CD4-positive, alpha-beta T cell (primary cell): Measurements from ENCODE around the gene SLC35F1. TPM values are rescaled to one million over a fixed set of nuclear protein-coding genes. Genes with fewer than 3 reads are reported as not detected.

ENCODE experiments used
- ATAC-seq: fragments of 200-7000 bp; cut with Tn5 transposase; one replicate; pipeline ENCODE4 v1.10.0; 2022; ENCODE audit warnings: mild to moderate bottlenecking; ENCODE audit not compliant: poor library complexity
- CTCF ChIA-PET: fragments of 350-600 bp; sonication (Branson Sonifier 250); formaldehyde crosslinking; loops from one replicate; lab custom pipeline; 2021; ENCODE audit warnings: antibody characterized with exemption, inconsistent platforms; lab: Charles Lee
- POLR2A ChIA-PET: fragments of 350-600 bp; sonication (Branson Sonifier 250); formaldehyde crosslinking; loops from one replicate; lab custom pipeline; 2021; ENCODE audit warnings: antibody characterized with exemption, inconsistent platforms; lab: Charles Lee
- DNase-seq, 14 experiments: peaks; one replicate each; pipeline ENCODE4 v3.0.0-alpha.2; 2013 to 2020; ENCODE audit warnings: mixed read lengths in 2 of 14
- H3K27ac ChIP-seq, 2 donors: one replicate each; pipeline versions ENCODE4 v1.5.1 to v1.7.0; 2013; ENCODE audit warnings: low read length in 2 of 2, low read depth in 1 of 2, mild to moderate bottlenecking in 1 of 2
- H3K27me3 ChIP-seq, 2 experiments: 1 replicate in 1 of 2; 2 replicates in 1 of 2; pipeline versions ENCODE4 v1.6.1 to v1.7.0; 2013; ENCODE audit warnings: low read length in 2 of 2, control low read depth in 1 of 2, mild to moderate bottlenecking in 1 of 2, moderate library complexity in 1 of 2; ENCODE audit not compliant: insufficient read depth in 2 of 2, control insufficient read depth in 1 of 2
- H3K36me3 ChIP-seq: one replicate; pipeline ENCODE4 v1.6.1; 2013; ENCODE audit warnings: low read length, control low read depth; ENCODE audit not compliant: insufficient read depth
- H3K4me1 ChIP-seq: one replicate; pipeline ENCODE4 v1.6.1; 2013; ENCODE audit warnings: low read length, control low read depth; ENCODE audit not compliant: insufficient read depth
- H3K4me3 ChIP-seq: one replicate; pipeline ENCODE4 v1.5.1; 2013; ENCODE audit warnings: mild to moderate bottlenecking, low read length, moderate library complexity
- H3K9me3 ChIP-seq, 2 experiments: 1 replicate in 1 of 2; 2 replicates in 1 of 2; pipeline versions ENCODE4 v1.6.1 to v1.7.0; 2013; ENCODE audit warnings: low read length in 2 of 2, mild to moderate bottlenecking in 2 of 2, control low read depth in 1 of 2, moderate library complexity in 1 of 2; ENCODE audit not compliant: control insufficient read depth in 1 of 2, insufficient read depth in 1 of 2
- H3K27ac Mint-ChIP-seq: one replicate; pipeline ENCODE4 v1.8.0; 2020; ENCODE audit warnings: mixed read lengths
- H3K27me3 Mint-ChIP-seq: one replicate; pipeline ENCODE4 v1.8.0; 2021; ENCODE audit warnings: mixed read lengths
- H3K36me3 Mint-ChIP-seq: one replicate; pipeline ENCODE4 v1.8.0; 2021; ENCODE audit warnings: low read depth, mixed read lengths
- H3K4me1 Mint-ChIP-seq: one replicate; pipeline ENCODE4 v1.8.0; 2021; ENCODE audit warnings: low read depth, mixed read lengths
- H3K4me3 Mint-ChIP-seq: one replicate; pipeline ENCODE4 v1.8.0; 2020; ENCODE audit warnings: mild to moderate bottlenecking, mixed read lengths
- H3K9me3 Mint-ChIP-seq: one replicate; pipeline ENCODE4 v1.8.0; 2020; ENCODE audit warnings: mixed read lengths
- intact Hi-C, 2 experiments: fragments of 100-400 bp; cut with DNase I in 1 of 2; cut with micrococcal nuclease in 1 of 2; formaldehyde crosslinking; loops; one replicate each; pipeline versions ENCODE4 v1.15.1 to v1.9.0; 2023 to 2025; cut with DNase I, micrococcal nuclease
- total RNA-seq, 174 experiments: library from RNA in 2 of 174; stranded (reverse) in 2 of 174; gene quantifications; one replicate each; pipeline ENCODE4 v1.2.3 and lab custom pipeline; 2021 to 2026
- TF ChIP-seq, protein P1 (sequence below): fragments of 200-600 bp; IDR thresholded peaks from one replicate; pipeline ENCODE4 v1.8.0; 2022; ENCODE audit warnings: antibody characterized with exemption, mild to moderate bottlenecking

The SLC35F1 gene
- total RNA-seq, 2 experiments from 2014 or later, result not detected

- peaks cover 0 to 16% of the 10 kb centered on the region in 2 experiments for H3K9me3 ChIP-seq
- H3K4me3 Mint-ChIP-seq, result no peak overlapping the region
- H3K36me3 Mint-ChIP-seq, result no peaks in the 10 kb centered on the region
- peaks cover 2% of the 10 kb centered on the region for H3K27me3 Mint-ChIP-seq
- H3K9me3 Mint-ChIP-seq, result peaks cover 16% of the 10 kb centered on the region
- intact Hi-C loops, result no loop called here
- ChIA-PET CTCF (no interaction called here), POLR2A (no interaction called here)
- no peak overlapping the region for H3K4me3 ChIP-seq
- no peaks in the 10 kb centered on the region for H3K4me1 Mint-ChIP-seq
- no peak overlapping the region for H3K27ac Mint-ChIP-seq
- H3K27ac ChIP-seq, result no peak overlapping the region
- no peak for DNase-seq
- H3K4me1 ChIP-seq, result no peaks in the 10 kb centered on the region
- TF ChIP-seq, protein P1, sequence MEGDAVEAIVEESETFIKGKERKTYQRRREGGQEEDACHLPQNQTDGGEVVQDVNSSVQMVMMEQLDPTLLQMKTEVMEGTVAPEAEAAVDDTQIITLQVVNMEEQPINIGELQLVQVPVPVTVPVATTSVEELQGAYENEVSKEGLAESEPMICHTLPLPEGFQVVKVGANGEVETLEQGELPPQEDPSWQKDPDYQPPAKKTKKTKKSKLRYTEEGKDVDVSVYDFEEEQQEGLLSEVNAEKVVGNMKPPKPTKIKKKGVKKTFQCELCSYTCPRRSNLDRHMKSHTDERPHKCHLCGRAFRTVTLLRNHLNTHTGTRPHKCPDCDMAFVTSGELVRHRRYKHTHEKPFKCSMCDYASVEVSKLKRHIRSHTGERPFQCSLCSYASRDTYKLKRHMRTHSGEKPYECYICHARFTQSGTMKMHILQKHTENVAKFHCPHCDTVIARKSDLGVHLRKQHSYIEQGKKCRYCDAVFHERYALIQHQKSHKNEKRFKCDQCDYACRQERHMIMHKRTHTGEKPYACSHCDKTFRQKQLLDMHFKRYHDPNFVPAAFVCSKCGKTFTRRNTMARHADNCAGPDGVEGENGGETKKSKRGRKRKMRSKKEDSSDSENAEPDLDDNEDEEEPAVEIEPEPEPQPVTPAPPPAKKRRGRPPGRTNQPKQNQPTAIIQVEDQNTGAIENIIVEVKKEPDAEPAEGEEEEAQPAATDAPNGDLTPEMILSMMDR, result no peak
- no peaks in the 10 kb centered on the region for H3K36me3 ChIP-seq
- H3K27me3 ChIP-seq, result no peaks in the 10 kb centered on the region
- no peak for ATAC-seq
These were observed 21.8 kb downstream of the SLC35F1 start for GRCh38 chr6:117928833-117929232.

DNA sequence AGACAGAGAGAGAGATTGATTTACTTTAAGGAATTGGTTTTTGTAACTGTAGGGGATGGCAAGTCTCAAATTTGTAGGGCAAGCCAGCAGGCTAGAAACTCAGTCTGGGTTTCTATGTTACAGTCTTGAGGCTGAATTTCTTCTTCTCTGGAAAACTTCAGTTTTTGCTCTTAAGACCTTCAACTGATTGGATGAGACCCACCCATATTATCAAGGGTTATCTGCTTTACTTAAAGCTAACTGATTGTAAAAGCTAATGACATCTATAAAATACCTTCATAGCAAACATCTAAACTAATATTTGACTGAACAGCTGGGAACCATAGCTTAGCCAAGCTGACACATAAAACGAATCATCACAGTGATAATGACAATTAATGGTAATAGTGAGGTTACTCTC is 22.4 kb downstream of the SLC35F1 start:
- no peaks in the 10 kb centered on the region for H3K4me1 Mint-ChIP-seq
- CTCF ChIA-PET, result no interaction called here
- TF ChIP-seq, protein P1, result no peak
- H3K36me3 Mint-ChIP-seq, result no peaks in the 10 kb centered on the region
- POLR2A ChIA-PET, result no interaction called here
- H3K27ac ChIP-seq, result no peak overlapping the region
- no peak for DNase-seq
- H3K4me3 Mint-ChIP-seq, result no peak overlapping the region
- H3K4me1 ChIP-seq, result no peaks in the 10 kb centered on the region
- intact Hi-C loops, result no loop called here
- H3K36me3 ChIP-seq, result no peaks in the 10 kb centered on the region
- H3K27me3 Mint-ChIP-seq, result peaks cover 6% of the 10 kb centered on the region
- no peak for ATAC-seq
- no peaks in the 10 kb centered on the region for H3K27me3 ChIP-seq
- no peak overlapping the region for H3K4me3 ChIP-seq
- H3K9me3 ChIP-seq, result peaks cover 0 to 16% of the 10 kb centered on the region in 2 experiments
- H3K9me3 Mint-ChIP-seq, result peaks cover 16% of the 10 kb centered on the region
- H3K27ac Mint-ChIP-seq, result no peak overlapping the region

- peaks cover 6% of the 10 kb centered on the region for H3K27me3 Mint-ChIP-seq
- H3K27ac Mint-ChIP-seq, result no peak overlapping the region
- Histone ChIP-seq H3K27me3 (no peaks in the 10 kb centered on the region), H3K27ac (no peak overlapping the region), H3K9me3 (peaks cover 0 to 16% of the 10 kb centered on the region in 2 experiments), H3K36me3 (no peaks in the 10 kb centered on the region), H3K4me3 (no peak overlapping the region), H3K4me1 (no peaks in the 10 kb centered on the region)
- H3K4me3 Mint-ChIP-seq, result no peak overlapping the region
- ATAC-seq, result no peak
- intact Hi-C loops, result no loop called here
- TF ChIP-seq, protein P1, result no peak
- ChIA-PET CTCF (no interaction called here), POLR2A (no interaction called here)
- no peaks in the 10 kb centered on the region for H3K36me3 Mint-ChIP-seq
- peaks cover 16% of the 10 kb centered on the region for H3K9me3 Mint-ChIP-seq
- H3K4me1 Mint-ChIP-seq, result no peaks in the 10 kb centered on the region
- DNase-seq, result no peak
These were observed 23.6 kb downstream of the SLC35F1 start for GRCh38 chr6:117930645-117931044.
